ENCODE data around the gene ACSL1. TPM values are rescaled to one million over a fixed set of nuclear protein-coding genes. Genes with fewer than 3 reads are reported as not detected.

The ACSL1 gene
- total RNA-seq, 2 donors from 2014 or later, result 3.8 to 5.2 TPM

GRCh38 chr4:184729946-184730345 is 95.8 kb downstream of the ACSL1 start:
- Histone ChIP-seq H3K9me3 (ENCODE audit: control insufficient read depth, low read length) (no peaks in the 10 kb centered on the region), H3K4me3 (ENCODE audit: low read length) (no peak overlapping the region), H3K27me3 (ENCODE audit: control insufficient read depth, insufficient read depth, low read length, poor library complexity, severe bottlenecking) (no peaks in the 10 kb centered on the region), H3K36me3 (ENCODE audit: control insufficient read depth, insufficient read depth, low read length) (peaks cover 40% of the 10 kb centered on the region), H3K4me1 (ENCODE audit: control insufficient read depth, insufficient read depth, low read length) (no peaks in the 10 kb centered on the region), H3K9ac (ENCODE audit: extremely low read depth, low read length, poor library complexity, severe bottlenecking) (no peak overlapping the region), H3K27ac (ENCODE audit: low read depth, low read length) (no peak overlapping the region)
- H3K36me3 Mint-ChIP-seq (ENCODE audit: low read depth), result peaks cover 29% of the 10 kb centered on the region
- no peaks in the 10 kb centered on the region for H3K9me3 Mint-ChIP-seq
- peaks cover 11% of the 10 kb centered on the region for H3K4me1 Mint-ChIP-seq
- no peak overlapping the region for H3K4me3 Mint-ChIP-seq
- H3K27me3 Mint-ChIP-seq (ENCODE audit: insufficient read depth), result peaks cover 2% of the 10 kb centered on the region
- no peak for TF ChIP-seq CTCF (conservative IDR thresholded peaks at IDR 0.05)
- no peak for DNase-seq
- WGBS, 2 experiments (ENCODE audit: insufficient coverage in 1 of 2, insufficient read length in 1 of 2), result 91 to 94% methylated on average over 5 of the region's 5 CpGs
- H3K27ac Mint-ChIP-seq, result no peak overlapping the region

GRCh38 chr4:184728858-184729257 is 96.9 kb downstream of the ACSL1 start:
- WGBS, 2 experiments (ENCODE audit: insufficient coverage in 1 of 2, insufficient read length in 1 of 2), result 94 to 100% methylated on average over 1 to 2 of the region's 2 CpGs
- DNase-seq, result no peak
- H3K4me1 ChIP-seq (ENCODE audit: control insufficient read depth, insufficient read depth, low read length), result no peaks in the 10 kb centered on the region
- TF ChIP-seq CTCF (conservative IDR thresholded peaks at IDR 0.05), result no peak
- Mint-ChIP-seq H3K27ac (no peak overlapping the region), H3K4me1 (peaks cover 11% of the 10 kb centered on the region), H3K4me3 (no peak overlapping the region), H3K9me3 (no peaks in the 10 kb centered on the region), H3K27me3 (ENCODE audit: insufficient read depth) (peaks cover 2% of the 10 kb centered on the region), H3K36me3 (ENCODE audit: low read depth) (peaks cover 37% of the 10 kb centered on the region)
- H3K9me3 ChIP-seq (ENCODE audit: control insufficient read depth, low read length), result no peaks in the 10 kb centered on the region
- no peak overlapping the region for H3K27ac ChIP-seq (ENCODE audit: low read depth, low read length)
- H3K27me3 ChIP-seq (ENCODE audit: control insufficient read depth, insufficient read depth, low read length, poor library complexity, severe bottlenecking), result no peaks in the 10 kb centered on the region
- H3K4me3 ChIP-seq (ENCODE audit: low read length), result no peak overlapping the region
- no peak overlapping the region for H3K9ac ChIP-seq (ENCODE audit: extremely low read depth, low read length, poor library complexity, severe bottlenecking)
- peaks cover 49% of the 10 kb centered on the region for H3K36me3 ChIP-seq (ENCODE audit: control insufficient read depth, insufficient read depth, low read length)

GRCh38 chr4:184727430-184727829 is 98.3 kb downstream of the ACSL1 start:
- no peak overlapping the region for H3K4me3 ChIP-seq (ENCODE audit: low read length)
- no peak for TF ChIP-seq CTCF (conservative IDR thresholded peaks at IDR 0.05)
- H3K27ac ChIP-seq (ENCODE audit: low read depth, low read length), result no peak overlapping the region
- Mint-ChIP-seq H3K9me3 (no peaks in the 10 kb centered on the region), H3K27ac (no peak overlapping the region), H3K4me1 (peaks cover 7% of the 10 kb centered on the region), H3K27me3 (ENCODE audit: insufficient read depth) (no peaks in the 10 kb centered on the region), H3K4me3 (no peak overlapping the region), H3K36me3 (ENCODE audit: low read depth) (peaks cover 45% of the 10 kb centered on the region)
- H3K9ac ChIP-seq (ENCODE audit: extremely low read depth, low read length, poor library complexity, severe bottlenecking), result no peak overlapping the region
- no peaks in the 10 kb centered on the region for H3K4me1 ChIP-seq (ENCODE audit: control insufficient read depth, insufficient read depth, low read length)
- 96 to 100% methylated on average over 1 to 3 of the region's 3 CpGs for WGBS, 2 experiments (ENCODE audit: insufficient coverage in 1 of 2, insufficient read length in 1 of 2)
- peaks cover 59% of the 10 kb centered on the region for H3K36me3 ChIP-seq (ENCODE audit: control insufficient read depth, insufficient read depth, low read length)
- H3K27me3 ChIP-seq (ENCODE audit: control insufficient read depth, insufficient read depth, low read length, poor library complexity, severe bottlenecking), result no peaks in the 10 kb centered on the region
- DNase-seq, result no peak
- no peaks in the 10 kb centered on the region for H3K9me3 ChIP-seq (ENCODE audit: control insufficient read depth, low read length)
